Glomerular visceral epithelial cell (primary cell): ENCODE measurements around the gene UBTF.

ENCODE experiments used
- DNase-seq: peaks from one replicate; pipeline ENCODE4 v3.0.0-alpha.2; 2016; ENCODE audit errors: extremely low spot score

UBTF gene

DNA sequence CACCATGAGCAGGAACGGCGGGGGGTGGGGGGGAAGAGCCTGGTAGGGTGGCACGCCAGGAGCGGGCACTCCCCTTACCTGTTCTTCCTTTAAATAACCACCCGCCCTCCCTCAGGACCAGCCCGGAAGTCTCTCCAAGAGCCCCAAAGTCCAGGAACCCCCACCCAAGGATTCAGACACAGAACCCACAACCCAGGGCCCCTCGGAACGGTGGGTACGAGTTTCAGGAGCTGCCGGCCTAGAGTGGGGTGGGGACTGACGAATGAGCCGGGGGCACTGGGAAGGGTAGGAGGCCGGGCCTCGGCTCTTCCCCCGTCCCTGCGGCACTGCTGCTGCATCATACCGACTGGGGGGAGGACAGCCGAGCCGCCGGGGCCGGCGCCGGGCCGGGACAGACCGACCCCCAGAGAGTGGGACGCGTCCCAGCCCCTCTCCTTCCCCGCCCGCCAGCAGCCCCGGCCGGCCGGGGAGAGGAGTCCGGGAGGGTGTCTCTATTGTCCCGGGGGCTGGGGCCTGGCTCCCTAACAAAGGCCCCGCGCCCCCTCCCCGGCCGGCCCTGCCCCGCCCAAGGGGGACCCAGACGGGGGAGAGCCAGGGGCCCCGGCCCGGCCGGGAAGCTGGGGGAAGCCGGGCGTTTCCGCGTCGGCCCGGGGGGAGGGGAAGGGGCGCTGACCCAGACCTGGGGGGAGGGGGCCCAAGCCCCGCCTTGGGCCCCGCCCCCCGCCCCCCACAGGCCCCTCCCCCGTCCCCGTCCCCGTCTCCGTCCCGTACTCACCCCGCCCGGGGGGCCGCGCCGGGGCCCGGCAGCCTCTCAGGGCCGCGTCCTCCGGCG lies 20.5 kb downstream of the UBTF start:
- peak; percentile 73 for DNase-seq

DNA sequence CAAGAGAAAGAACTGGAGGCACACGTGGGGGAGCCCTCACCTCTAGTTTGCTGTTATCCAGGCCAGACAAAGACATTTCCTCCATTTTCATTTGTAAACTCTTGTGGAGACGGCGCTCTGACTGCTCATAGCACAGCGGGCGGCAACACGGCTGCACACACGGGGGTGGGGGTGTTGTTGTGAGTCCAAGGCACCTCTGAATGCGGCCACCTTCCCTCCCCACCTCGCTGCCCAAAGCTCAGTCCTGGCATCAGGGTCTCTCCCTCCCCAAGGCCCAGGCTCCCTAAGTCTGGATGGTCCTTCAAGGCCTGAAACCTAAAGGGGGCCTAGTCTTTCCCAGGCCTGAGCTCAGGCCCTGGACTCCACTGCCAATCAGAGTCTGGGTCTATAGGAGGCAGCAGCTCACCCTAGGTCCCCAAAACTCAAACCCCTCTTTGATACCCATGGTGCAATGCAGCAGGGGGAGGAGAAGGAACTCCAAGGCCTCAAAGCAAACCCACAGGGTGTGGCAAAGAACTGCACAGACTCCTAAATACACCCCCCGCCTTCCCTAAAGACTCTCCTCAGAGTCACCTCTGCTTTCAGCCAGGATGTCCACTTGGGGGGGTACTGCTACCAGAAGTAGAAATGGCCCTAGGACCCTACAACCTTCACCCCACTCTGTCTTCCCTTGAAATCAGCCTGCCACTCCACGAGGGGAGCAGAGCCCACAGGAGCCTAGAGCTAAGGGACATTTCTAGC lies 21.3 kb downstream of the UBTF start:
- DNase-seq = peak; percentile 50

GRCh38 chr17:44197107-44197506 lies 22.4 kb downstream of the UBTF start:
- DNase-seq = no peak

DNA sequence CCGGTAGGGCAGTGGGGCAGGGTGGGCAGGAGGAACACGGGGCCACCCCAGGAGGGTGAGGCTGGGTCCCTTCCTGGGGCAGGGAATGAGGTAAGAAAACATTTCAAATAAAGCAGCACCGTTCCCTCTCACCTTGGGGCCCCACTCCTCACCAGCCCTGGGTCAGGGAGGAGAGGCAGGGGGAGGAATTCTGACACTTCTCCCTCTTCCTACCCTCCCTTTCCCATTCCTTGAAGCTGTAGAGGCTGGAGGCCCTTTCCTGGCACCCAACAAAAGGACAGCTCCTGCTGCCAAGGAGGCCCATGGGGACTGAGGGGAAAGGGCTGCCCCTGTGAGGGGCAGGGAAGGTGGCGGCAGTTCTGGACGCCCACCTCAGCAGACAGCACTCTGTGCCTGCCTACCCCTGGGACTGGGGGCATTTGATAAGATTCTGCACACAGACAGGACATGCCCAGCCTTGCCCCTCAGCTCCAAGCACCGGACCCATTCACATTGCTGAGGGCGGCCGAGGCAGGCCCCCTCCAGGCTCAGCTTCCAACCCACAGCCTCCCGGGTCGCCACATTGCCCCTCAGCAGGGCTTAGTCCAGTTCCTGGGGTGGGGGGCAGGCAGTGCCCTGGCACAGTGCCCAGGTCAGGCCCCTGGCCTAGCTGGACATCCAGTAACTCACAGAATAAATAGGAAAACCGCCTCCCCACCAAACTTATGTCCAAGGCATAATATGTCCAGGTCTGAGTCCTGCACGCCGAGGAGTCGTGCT lies 26.0 kb downstream of the UBTF start:
- no peak for DNase-seq

- DNase-seq = no peak
These were observed 26.7 kb downstream of the UBTF start for GRCh38 chr17:44192750-44193149.

- no peak for DNase-seq
These were observed 27.5 kb downstream of the UBTF start for GRCh38 chr17:44191941-44192496.

DNA sequence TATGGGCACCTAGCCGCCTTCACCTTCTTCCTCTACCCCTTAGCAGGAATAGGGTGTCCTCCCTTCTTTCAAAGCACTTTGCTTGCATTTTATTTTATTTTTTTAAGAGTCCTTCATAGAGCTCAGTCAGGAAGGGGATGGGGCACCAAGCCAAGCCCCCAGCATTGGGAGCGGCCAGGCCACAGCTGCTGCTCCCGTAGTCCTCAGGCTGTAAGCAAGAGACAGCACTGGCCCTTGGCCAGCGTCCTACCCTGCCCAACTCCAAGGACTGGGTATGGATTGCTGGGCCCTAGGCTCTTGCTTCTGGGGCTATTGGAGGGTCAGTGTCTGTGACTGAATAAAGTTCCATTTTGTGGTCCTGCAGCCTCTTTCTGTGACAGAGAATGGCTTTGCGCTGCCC lies 28.1 kb downstream of the UBTF start:
- no peak for DNase-seq

DNA sequence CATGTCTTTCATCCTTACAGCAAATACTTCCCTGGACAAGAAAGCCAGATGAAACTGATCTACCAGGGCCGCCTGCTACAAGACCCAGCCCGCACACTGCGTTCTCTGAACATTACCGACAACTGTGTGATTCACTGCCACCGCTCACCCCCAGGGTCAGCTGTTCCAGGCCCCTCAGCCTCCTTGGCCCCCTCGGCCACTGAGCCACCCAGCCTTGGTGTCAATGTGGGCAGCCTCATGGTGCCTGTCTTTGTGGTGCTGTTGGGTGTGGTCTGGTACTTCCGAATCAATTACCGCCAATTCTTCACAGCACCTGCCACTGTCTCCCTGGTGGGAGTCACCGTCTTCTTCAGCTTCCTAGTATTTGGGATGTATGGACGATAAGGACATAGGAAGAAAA lies 29.0 kb downstream of the UBTF start:
- no peak for DNase-seq

DNA sequence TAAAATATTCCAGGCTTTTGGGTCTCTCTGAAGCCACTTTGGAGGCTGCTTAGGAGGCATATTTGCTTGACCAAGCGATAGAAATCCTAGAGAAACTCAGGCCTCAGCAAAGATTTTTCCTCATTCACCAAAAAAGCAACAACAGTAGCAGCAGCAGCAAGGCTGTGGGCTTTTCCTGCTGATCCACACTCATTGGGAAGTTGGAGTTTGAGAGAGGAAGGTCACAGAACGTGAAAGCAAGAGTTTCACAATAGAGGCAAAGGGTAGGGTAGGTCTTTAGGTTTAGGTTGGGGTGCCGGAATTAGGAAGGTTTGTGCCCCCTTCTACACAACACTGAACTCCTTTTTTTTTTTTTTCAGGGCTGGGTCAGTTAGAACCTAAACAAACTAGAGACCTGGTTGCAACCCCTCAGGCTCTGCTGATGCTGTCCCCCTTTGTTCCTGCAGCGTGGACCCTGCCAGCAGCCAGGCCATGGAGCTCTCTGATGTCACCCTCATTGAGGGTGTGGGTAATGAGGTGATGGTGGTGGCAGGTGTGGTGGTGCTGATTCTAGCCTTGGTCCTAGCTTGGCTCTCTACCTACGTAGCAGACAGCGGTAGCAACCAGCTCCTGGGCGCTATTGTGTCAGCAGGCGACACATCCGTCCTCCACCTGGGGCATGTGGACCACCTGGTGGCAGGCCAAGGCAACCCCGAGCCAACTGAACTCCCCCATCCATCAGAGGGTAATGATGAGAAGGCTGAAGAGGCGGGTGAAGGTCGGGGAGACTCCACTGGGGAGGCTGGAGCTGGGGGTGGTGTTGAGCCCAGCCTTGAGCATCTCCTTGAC lies 30.7 kb downstream of the UBTF start:
- no peak for DNase-seq

- DNase-seq = no peak
These were observed 32.2 kb downstream of the UBTF start for GRCh38 chr17:44187131-44187899.

GRCh38 chr17:44186307-44187130 lies 33.0 kb downstream of the UBTF start, which contains the start of gene TMUB2:
TSS of gene TMUB2 (plus strand) at chr17:44186972. CDS start at chr17:44187709, 737 bp downstream.
- DNase-seq = peak; percentile 100

DNA sequence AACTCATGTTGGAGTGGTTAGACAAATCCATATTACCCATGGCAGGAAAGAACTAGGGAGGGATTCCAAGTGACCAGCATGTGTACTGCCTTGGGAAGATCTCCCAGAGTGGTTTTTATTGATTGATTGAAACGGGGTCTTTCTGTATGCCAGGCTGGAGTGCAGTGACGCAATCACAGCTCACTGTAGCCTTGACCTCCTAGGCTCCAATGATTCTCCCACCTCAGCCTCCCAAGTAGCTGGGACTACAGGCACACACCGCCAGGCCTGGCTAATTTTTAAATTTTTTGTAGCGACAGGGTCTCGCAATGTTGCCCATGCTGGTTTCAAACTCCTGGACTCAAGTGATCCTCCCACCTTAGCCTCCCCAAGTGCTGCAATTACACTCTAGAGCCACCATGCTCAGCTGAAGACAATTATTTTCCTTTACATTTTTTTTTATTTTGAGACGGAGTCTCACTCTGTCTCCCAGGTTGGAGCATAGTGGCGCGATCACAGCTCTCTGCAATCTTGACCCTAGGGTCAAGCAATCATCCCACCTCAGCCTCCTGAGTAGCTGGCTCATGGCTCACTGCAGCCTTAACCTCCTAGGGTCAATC lies 35.2 kb downstream of the UBTF start:
- DNase-seq = no peak

DNA sequence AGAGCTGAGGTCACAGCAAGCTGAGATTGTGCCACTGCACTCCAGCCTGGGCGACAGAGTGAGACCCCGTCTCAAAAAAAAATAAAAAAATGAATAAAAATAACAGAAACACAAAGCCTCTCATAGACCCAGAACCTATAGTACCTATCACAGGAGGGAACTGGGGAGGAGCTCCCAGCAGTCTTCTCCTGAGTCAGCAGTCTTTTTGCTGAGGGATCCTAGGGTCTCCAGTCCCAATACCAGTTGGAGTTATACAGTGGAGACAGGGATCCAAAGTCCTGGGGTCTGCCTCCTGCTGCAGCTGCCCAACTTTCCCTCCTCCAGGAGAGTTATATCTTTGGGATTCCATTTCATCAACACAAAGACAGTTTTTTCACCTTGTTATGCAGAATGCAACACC lies 36.5 kb downstream of the UBTF start:
- DNase-seq = no peak

DNA sequence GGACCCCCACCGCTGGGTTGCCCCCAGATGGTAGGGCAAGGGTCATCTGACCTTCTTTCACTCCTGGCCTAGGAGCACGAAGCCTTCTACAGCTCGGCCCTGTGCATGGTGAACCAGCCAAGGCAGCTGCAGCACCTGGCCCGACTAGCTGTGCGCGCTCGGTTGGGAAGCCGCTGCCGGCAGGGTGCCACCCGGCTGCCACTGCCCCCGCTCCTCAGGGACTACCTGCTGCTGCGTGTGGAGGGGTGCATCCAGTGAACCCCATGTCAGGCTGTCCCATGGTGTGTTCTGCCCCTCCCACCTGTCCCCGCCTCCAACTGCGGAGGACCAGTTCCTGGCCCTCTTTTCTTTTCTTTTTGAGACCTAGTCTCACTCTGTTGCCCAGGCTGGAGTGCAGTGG lies 41.3 kb downstream of the UBTF start:
- DNase-seq = no peak

DNA sequence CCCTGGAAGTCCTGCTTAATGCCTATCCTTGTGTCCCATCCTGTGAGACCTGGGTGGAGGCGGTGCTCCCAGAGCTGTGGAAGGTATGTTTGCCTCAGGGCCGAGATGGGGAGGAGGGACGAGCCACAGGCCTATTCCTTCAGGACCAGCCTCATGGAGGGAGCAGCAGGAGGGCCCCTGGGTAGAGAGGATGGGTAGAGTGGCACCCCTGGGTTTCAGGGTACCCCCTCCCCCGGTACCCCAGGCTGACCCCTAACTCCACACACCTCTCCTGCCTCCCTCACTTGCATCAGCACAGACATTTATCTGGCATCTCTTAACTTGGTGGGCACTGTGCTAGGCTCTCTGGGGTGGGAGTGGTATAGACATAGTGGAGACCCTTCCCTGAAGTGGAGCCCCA lies 41.8 kb downstream of the UBTF start:
- no peak for DNase-seq

DNA sequence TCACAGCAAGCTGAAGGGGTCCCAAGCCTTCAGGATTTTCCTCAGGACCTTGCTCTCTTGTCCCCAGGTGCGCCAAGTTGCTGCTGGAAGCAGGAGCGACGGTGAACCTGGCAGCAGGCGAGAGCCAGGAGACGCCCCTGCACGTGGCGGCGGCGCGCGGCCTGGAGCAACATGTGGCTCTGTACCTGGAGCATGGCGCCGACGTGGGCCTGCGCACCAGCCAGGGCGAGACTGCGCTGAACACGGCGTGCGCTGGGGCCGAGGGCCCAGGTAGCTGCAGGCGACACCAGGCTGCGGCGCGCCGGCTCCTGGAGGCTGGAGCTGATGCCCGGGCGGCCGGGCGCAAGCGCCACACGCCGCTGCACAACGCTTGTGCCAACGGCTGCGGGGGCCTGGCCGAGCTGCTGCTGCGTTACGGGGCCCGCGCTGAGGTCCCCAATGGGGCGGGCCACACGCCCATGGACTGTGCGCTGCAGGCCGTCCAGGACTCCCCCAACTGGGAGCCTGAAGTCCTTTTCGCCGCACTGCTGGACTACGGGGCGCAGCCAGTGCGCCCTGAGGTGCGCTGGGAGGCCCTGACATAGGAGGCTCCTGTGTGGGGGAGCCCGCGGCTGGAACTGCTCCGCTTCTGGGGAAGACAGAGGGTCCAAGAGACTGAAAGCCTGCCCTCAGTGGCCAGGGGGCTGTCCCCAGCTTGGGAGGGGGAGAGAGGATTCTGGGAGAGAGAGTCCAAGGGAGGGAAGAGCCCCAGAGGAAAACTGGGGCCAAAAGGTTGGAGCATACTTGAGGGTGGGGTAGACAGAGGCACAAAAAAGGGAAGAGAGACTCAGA lies 42.6 kb downstream of the UBTF start:
- no peak for DNase-seq

GRCh38 chr17:44176257-44176656 lies 43.2 kb downstream of the UBTF start:
- no peak for DNase-seq

- DNase-seq = no peak
These were observed 45.0 kb downstream of the UBTF start for GRCh38 chr17:44174427-44174826.
